Right lobe of liver (tissue), 6 donors: ENCODE data around the gene BUD13. TPM values are rescaled to one million over a fixed set of nuclear protein-coding genes. Genes with fewer than 3 reads are reported as not detected.

Source experiments
- ATAC-seq, 4 donors: fragments of 200-7000 bp; cut with Tn5 transposase; one replicate each; pipeline ENCODE4 v1.9.1; 2020; ENCODE audit warnings: mild to moderate bottlenecking in 4 of 4, moderate library complexity in 4 of 4
- DNase-seq, 3 donors: peaks; one replicate each; pipeline ENCODE4 v3.0.0-alpha.2; 2020
- H3K27ac ChIP-seq, 3 donors: fragments of 200-600 bp; one replicate each; pipeline ENCODE4 v1.8.0; 2022
- H3K27me3 ChIP-seq, 2 donors: fragments of 200-600 bp; one replicate each; pipeline ENCODE4 v1.8.0; 2022
- H3K36me3 ChIP-seq, 4 donors: fragments of 200-600 bp; sonication (generic) in 1 of 4; one replicate each; pipeline versions ENCODE4 v1.5.1 to v1.8.0; 2017 to 2022; ENCODE audit warnings: control low read depth in 1 of 4
- H3K4me1 ChIP-seq, 4 donors: fragments of 200-600 bp; sonication (generic) in 1 of 4; one replicate each; pipeline versions ENCODE4 v1.5.1 to v1.8.0; 2017 to 2022; ENCODE audit warnings: control low read depth in 1 of 4
- H3K4me3 ChIP-seq, 3 donors: fragments of 200-600 bp; one replicate each; pipeline ENCODE4 v1.8.0; 2022
- H3K9me3 ChIP-seq, 4 donors: fragments of 200-600 bp; sonication (generic) in 1 of 4; one replicate each; pipeline versions ENCODE4 v1.5.1 to v1.8.0; 2017 to 2022; ENCODE audit warnings: control low read depth in 1 of 4
- POLR2A ChIP-seq: fragments of 450-650 bp; IDR thresholded peaks from one replicate; pipeline ENCODE4 v1.6.1; 2017; ENCODE audit warnings: antibody characterized with exemption, mild to moderate bottlenecking
- WGBS: methylation state at CpG from one replicate; pipeline ENCODE4 v1.1.6; 2018; ENCODE audit warnings: low coverage, low lambda C conversion rate; ENCODE audit not compliant: insufficient coverage; ENCODE audit errors: missing lambda C conversion rate; 5-methylcytosine and 5-hydroxymethylcytosine counted together
- intact Hi-C, 2 donors: fragments of 100-400 bp; cut with DNase I; formaldehyde crosslinking; loops; one replicate each; pipeline versions ENCODE4 v1.11.2 to v1.14.1; 2022
- total RNA-seq, 6 experiments: library from RNA; depleted of rRNA in 2 of 6; stranded (reverse); fragments of >200 nt in 2 of 6; fragmentation: NEBNext Ultra II Directional in 3 of 6; extraction: Animal tissue kit (Norgen Biotek cat#: 25700) in 3 of 6; gene quantifications; one replicate each; pipeline versions ENCODE4 v1.1.0 to v1.2.4, GENCODE V29; 2016 to 2023
- TF ChIP-seq, protein P1 (sequence below), 4 donors: fragments of 200-600 bp in 3 of 4; fragments of 450-650 bp in 1 of 4; IDR thresholded peaks; one replicate each; pipeline versions ENCODE4 v1.5.1 to v1.8.0; 2016 to 2022; ENCODE audit warnings: antibody characterized with exemption in 4 of 4, mild to moderate bottlenecking in 2 of 4
- donor health status: DM: no; HTN: yes; CAD: no.
- donor health status: DM: no; HTN: no; CAD: no.
- donor health status: DM: no; HTN: no; CAD: no.
- donor health status: DM: no; HTN: yes; CAD: no.
- donor health status: DM: no; HTN: yes; CAD: no.

BUD13 gene
- total RNA-seq, 6 experiments from 2014 or later, result 3.6 to 6.3 (median 5.0) TPM

DNA sequence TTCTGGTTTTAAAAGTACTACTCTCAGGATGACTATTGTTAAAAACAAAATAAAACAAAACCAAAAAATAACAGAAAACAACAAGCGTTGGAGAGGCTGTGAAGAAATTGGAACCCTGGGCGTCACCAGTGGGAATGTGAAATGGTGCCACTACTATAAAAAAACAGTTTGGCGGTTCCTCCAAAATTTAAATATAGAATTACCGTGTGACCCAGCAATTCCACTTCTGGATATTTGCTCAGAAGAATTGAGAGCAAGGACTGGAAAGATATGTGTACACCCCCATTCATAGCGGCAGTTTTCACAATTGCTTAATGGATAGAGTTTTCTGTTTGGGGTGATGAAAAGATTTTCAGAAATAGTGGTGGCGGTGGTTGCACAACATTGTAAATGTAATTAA is 41.7 kb upstream of the BUD13 start:
- H3K4me1 ChIP-seq, result peaks cover 0 to 54% (median 15%) of the 10 kb centered on the region in 4 donors
- ATAC-seq (peak in 1 of 4 donors; percentile 0), DNase-seq (no peak)
- H3K9me3 ChIP-seq, result no peaks in the 10 kb centered on the region
- 32% methylated on average over 6 of the region's 6 CpGs for WGBS
- no peaks in the 10 kb centered on the region for H3K36me3 ChIP-seq
- TF ChIP-seq, protein P1, sequence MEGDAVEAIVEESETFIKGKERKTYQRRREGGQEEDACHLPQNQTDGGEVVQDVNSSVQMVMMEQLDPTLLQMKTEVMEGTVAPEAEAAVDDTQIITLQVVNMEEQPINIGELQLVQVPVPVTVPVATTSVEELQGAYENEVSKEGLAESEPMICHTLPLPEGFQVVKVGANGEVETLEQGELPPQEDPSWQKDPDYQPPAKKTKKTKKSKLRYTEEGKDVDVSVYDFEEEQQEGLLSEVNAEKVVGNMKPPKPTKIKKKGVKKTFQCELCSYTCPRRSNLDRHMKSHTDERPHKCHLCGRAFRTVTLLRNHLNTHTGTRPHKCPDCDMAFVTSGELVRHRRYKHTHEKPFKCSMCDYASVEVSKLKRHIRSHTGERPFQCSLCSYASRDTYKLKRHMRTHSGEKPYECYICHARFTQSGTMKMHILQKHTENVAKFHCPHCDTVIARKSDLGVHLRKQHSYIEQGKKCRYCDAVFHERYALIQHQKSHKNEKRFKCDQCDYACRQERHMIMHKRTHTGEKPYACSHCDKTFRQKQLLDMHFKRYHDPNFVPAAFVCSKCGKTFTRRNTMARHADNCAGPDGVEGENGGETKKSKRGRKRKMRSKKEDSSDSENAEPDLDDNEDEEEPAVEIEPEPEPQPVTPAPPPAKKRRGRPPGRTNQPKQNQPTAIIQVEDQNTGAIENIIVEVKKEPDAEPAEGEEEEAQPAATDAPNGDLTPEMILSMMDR (IDR thresholded peaks at IDR 0.05), result no peak
- no peak for TF ChIP-seq POLR2A
- H3K27ac ChIP-seq, result peak overlapping the region in 2 of 3 donors; percentile 22 to 74
- intact Hi-C loops, result no loop called here
- H3K4me3 ChIP-seq, result peak overlapping the region in 2 of 3 donors; percentile 18 to 35
- no peaks in the 10 kb centered on the region for H3K27me3 ChIP-seq

DNA sequence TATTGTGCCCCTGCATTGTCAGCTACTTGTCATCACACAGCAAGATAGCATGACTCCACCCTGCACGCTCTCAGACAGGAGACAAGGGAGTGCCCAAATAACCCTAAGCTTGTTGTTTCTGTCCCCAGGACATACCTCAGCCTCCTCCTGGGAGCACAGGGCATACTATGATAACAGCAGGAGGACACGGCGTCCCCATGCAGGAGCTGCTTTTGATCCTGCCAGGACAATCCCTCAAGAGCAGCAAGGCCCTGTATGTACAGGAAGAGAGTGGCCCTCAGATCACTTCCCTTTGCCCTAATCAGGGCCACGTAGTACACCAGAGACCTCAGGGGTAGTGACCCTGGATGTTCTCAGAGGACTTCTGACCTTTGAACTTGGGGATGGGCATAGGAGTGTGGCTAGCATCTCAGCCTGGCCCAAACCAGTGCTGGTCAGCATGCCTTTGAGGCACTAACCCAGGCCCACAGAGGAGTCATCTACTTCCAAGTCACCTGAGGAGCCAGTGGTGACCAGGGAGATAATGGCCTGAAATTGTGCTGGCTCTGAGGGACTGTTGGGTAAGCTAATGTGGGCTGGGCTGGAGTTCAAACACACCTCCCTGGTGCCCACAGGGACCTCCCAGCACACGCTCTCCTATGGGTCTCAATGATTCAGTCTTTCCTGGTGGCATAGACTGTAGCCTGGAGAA is 41.1 kb upstream of the BUD13 start:
- H3K27ac ChIP-seq, result peak overlapping the region in 2 of 3 donors; percentile 69 to 74
- intact Hi-C loops, result no loop called here
- peaks cover 0 to 59% (median 15%) of the 10 kb centered on the region in 4 donors for H3K4me1 ChIP-seq
- TF ChIP-seq POLR2A, result peak; percentile 74
- TF ChIP-seq, protein P1 (IDR thresholded peaks at IDR 0.05), result no peak
- DNase-seq (peak in 2 of 3 donors; percentile 87 to 94), ATAC-seq (peak; percentile 84 to 91 (median 88))
- H3K36me3 ChIP-seq, result no peaks in the 10 kb centered on the region
- H3K4me3 ChIP-seq, result peak overlapping the region in 2 of 3 donors; percentile 18 to 35
- no peaks in the 10 kb centered on the region for H3K9me3 ChIP-seq
- 25% methylated on average over 1 of the region's 5 CpGs for WGBS
- H3K27me3 ChIP-seq, result no peaks in the 10 kb centered on the region

DNA sequence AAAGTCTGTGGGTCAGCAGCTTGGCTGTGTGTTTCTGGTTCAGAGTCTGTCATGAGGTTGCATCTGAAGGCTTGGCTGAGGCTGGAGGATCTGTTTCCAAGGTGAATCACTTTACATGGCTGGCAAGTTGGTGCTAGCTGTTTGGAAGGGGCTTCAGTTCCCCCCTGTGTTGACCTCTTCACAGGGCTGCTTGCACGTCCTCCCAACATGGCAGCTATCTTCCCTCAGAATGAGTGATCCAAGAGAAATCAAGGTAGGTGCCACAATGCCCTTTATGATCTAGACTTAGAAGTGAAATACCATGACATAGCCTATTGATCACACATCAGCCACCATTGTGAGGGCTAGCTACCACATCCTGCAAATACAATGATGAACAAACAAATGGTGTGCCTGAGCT is 40.4 kb upstream of the BUD13 start:
- Histone ChIP-seq H3K36me3 (no peaks in the 10 kb centered on the region), H3K4me3 (peak overlapping the region in 2 of 3 donors; percentile 13 to 16), H3K9me3 (no peaks in the 10 kb centered on the region), H3K4me1 (peaks cover 0 to 59% (median 15%) of the 10 kb centered on the region in 4 donors), H3K27ac (peak overlapping the region in 2 of 3 donors; percentile 69 to 74), H3K27me3 (no peaks in the 10 kb centered on the region)
- TF ChIP-seq POLR2A, result no peak
- TF ChIP-seq, protein P1 (IDR thresholded peaks at IDR 0.05), result no peak
- no CpG with 5 or more reads among the region's 1 CpG for WGBS
- DNase-seq (no peak), ATAC-seq (no peak)
- intact Hi-C loops, result no loop called here

DNA sequence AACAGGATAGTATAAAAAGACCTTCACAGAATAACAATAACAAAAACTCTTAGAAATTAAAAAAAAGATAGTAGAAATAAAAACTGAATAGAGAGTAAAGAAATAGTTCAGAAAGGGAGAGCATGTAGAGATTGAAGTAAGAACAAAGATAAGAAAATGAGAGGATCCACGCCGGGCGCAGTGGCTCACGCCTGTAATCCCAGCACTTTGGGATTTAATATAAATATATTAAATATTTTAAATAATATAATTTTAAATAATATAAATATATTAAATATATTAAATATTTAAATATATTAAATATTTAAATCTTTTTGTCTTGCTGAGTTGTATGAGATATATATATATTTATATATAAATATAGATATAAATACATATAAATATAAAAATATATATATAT is 39.3 kb upstream of the BUD13 start:
- DNase-seq, result no peak
- no peak overlapping the region for H3K4me3 ChIP-seq
- TF ChIP-seq POLR2A, result no peak
- TF ChIP-seq, protein P1 (IDR thresholded peaks at IDR 0.05), result no peak
- no peak for ATAC-seq
- H3K9me3 ChIP-seq, result no peaks in the 10 kb centered on the region
- no peaks in the 10 kb centered on the region for H3K36me3 ChIP-seq
- intact Hi-C loops, result no loop called here
- no peak overlapping the region for H3K27ac ChIP-seq
- 97% methylated on average over 4 of the region's 4 CpGs for WGBS
- peaks cover 0 to 70% (median 20%) of the 10 kb centered on the region in 4 donors for H3K4me1 ChIP-seq
- H3K27me3 ChIP-seq, result no peaks in the 10 kb centered on the region
